ENCODE measurements around the gene SAE1. TPM values are rescaled to one million over a fixed set of nuclear protein-coding genes. Genes with fewer than 3 reads are reported as not detected.

The SAE1 gene
- total and polyA plus RNA-seq, 2 of the 4 experiments (the other 2 are of a cell fraction), result 165 to 184 TPM

DNA sequence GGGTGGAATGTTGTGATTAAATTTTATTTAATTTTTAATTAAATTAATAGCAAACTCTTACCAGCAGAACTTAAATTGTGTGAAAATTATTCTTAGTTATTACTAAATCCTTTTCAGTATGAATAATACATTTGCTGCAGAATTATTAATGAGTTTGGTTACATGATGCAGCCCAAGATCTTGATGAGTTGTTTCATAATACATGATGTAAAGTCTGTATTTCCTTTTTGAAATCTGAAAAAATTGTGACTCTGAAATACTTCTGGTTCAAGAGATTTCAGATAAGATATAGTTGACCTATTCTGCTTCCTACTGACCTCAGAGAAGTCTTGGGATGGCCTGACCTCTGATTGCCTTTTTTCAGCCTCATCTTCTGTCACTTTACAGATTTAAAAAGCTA is 11.1 kb downstream of the SAE1 start:
- in situ Hi-C loops (cut with MboI; ENCODE audit: low sequenced_read_pairs), result no loop called here
- Histone ChIP-seq H3K27me3 (ENCODE audit: control insufficient read depth, insufficient read depth, low read length) (no peaks in the 10 kb centered on the region), H3K36me3 (ENCODE audit: control insufficient read depth, insufficient read depth, low read length) (peaks cover 27% of the 10 kb centered on the region), H3K56ac (ENCODE audit: extremely low read depth, insufficient read depth, low read length) (no peak overlapping the region), H3K4me1 (ENCODE audit: control insufficient read depth, insufficient read depth, low read length) (peaks cover 11% of the 10 kb centered on the region), H4K91ac (ENCODE audit: insufficient read depth, low read depth, low read length) (no peak overlapping the region), H2BK5ac (ENCODE audit: low read depth, low read length, poor library complexity, severe bottlenecking) (peak overlapping the region; percentile 40), H3K9ac (ENCODE audit: low read depth, low read length) (no peak overlapping the region), H3K9me3 (ENCODE audit: control insufficient read depth, insufficient read depth, low read length) (no peaks in the 10 kb centered on the region), H2AK9ac (replicated peaks; ENCODE audit: low read depth, low read length, poor library complexity) (no peak overlapping the region), H4K20me1 (ENCODE audit: insufficient read depth, low read length) (peaks cover 62% of the 10 kb centered on the region), H4K8ac (ENCODE audit: low read depth in 2 of 2, low read length in 2 of 2) (no peak overlapping the region), H2AK5ac (ENCODE audit: low read depth, low read length) (no peak overlapping the region), H3K4me3 (ENCODE audit: insufficient read depth, low read depth, low read length) (no peak overlapping the region), H3K4ac (ENCODE audit: low read depth, low read length) (no peak overlapping the region), H3K4me2 (ENCODE audit: low read depth, low read length) (peak overlapping the region; percentile 76), H4K5ac (ENCODE audit: low read depth, low read length) (no peak overlapping the region), H3K27ac (ENCODE audit: insufficient read depth, low read length) (no peak overlapping the region), H3K14ac (replicated peaks; ENCODE audit: low read depth, low read length) (no peak overlapping the region), H2BK15ac (ENCODE audit: low read depth, low read length) (no peak overlapping the region), H3K79me1 (ENCODE audit: low read depth in 1 of 2, low read length in 2 of 2) (peaks cover 25 to 63% of the 10 kb centered on the region in 2 experiments), H2BK120ac (ENCODE audit: low read depth, low read length) (no peak overlapping the region), H2AFZ (replicated peaks; ENCODE audit: low read length, poor library complexity) (no peak overlapping the region), H3K23ac (ENCODE audit: low read depth, low read length) (no peak overlapping the region), H3K18ac (ENCODE audit: low read depth, low read length) (no peak overlapping the region), H3K9me1 (ENCODE audit: insufficient read depth, low read length) (peaks cover 14% of the 10 kb centered on the region), H2BK20ac (ENCODE audit: low read depth, low read length) (no peak overlapping the region)
- DNase-seq (no peak), ATAC-seq (ENCODE audit: low read depth) (no peak)
- ChIA-PET POLR2A (ENCODE audit: unreplicated experiment) (no interaction called here), CTCF (no interaction called here)
- no peak for TF ChIP-seq RAD21 (IDR thresholded peaks at IDR 0.05; ENCODE audit: low read length)
- no peak for TF ChIP-seq BHLHE40 (IDR thresholded peaks at IDR 0.05; ENCODE audit: low read depth, low read length)
- no peak for TF ChIP-seq NFE2L2 (IDR thresholded peaks at IDR 0.05; ENCODE audit: low read depth, low read length)
- no peak for TF ChIP-seq MAZ (IDR thresholded peaks at IDR 0.05; ENCODE audit: borderline replicate concordance, low read depth, low read length)
- no peak for TF ChIP-seq CHD1 (IDR thresholded peaks at IDR 0.05; ENCODE audit: low read depth, low read length)
- no peak for TF ChIP-seq RCOR1 (IDR thresholded peaks at IDR 0.05; ENCODE audit: insufficient replicate concordance, low read length)
- no peak for TF ChIP-seq MAFK (IDR thresholded peaks at IDR 0.05; ENCODE audit: low read depth, low read length)
- no peak for TF ChIP-seq CTCF (conservative IDR thresholded peaks at IDR 0.05; ENCODE audit: low read depth, low read length)
- no peak for TF ChIP-seq USF2 (IDR thresholded peaks at IDR 0.05; ENCODE audit: low read depth, low read length)
- no peak for TF ChIP-seq FOS (IDR thresholded peaks at IDR 0.05; ENCODE audit: low read depth, low read length)
- TF ChIP-seq CEBPB (IDR thresholded peaks at IDR 0.05; ENCODE audit: low read depth, low read length), result no peak
- no peak for TF ChIP-seq RFX5 (IDR thresholded peaks at IDR 0.05; ENCODE audit: low read depth, low read length)
- TF ChIP-seq, protein P1, sequence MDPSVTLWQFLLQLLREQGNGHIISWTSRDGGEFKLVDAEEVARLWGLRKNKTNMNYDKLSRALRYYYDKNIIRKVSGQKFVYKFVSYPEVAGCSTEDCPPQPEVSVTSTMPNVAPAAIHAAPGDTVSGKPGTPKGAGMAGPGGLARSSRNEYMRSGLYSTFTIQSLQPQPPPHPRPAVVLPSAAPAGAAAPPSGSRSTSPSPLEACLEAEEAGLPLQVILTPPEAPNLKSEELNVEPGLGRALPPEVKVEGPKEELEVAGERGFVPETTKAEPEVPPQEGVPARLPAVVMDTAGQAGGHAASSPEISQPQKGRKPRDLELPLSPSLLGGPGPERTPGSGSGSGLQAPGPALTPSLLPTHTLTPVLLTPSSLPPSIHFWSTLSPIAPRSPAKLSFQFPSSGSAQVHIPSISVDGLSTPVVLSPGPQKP (IDR thresholded peaks at IDR 0.05; ENCODE audit: borderline replicate concordance, low read depth, low read length), result no peak
- no peak for TF ChIP-seq POLR2A (IDR thresholded peaks at IDR 0.05; ENCODE audit: low read depth, low read length)
- TF ChIP-seq SMC3 (IDR thresholded peaks at IDR 0.05; ENCODE audit: low read depth, low read length), result no peak
- dilution Hi-C loops (cut with HindIII; ENCODE audit: low sequenced_read_pairs, unreplicated experiment), result no loop called here
- BruUV-seq (replicated peaks), result no TSS peak
- intact Hi-C loops (cut with micrococcal nuclease), result no loop called here

All from IMR-90 (cell line).